Epithelial cell of esophagus (primary cell): ENCODE results near the gene MBTPS1.

Experiments
- DNase-seq: peaks from one replicate; pipeline ENCODE4 v3.0.0; 2010; ENCODE audit warnings: low read depth
- H3K4me3 ChIP-seq: 2 replicates; pipeline ENCODE4 v1.5.1; 2011; ENCODE audit warnings: mild to moderate bottlenecking, low read length, control low read depth
- TF ChIP-seq, protein P1 (sequence below): IDR thresholded peaks from 2 replicates; pipeline ENCODE4 v1.5.1; 2011; ENCODE audit warnings: low read depth, mild to moderate bottlenecking, low read length, control low read depth, inconsistent platforms; ENCODE audit not compliant: insufficient read depth; ENCODE audit errors: missing control alignments

The MBTPS1 gene

DNA sequence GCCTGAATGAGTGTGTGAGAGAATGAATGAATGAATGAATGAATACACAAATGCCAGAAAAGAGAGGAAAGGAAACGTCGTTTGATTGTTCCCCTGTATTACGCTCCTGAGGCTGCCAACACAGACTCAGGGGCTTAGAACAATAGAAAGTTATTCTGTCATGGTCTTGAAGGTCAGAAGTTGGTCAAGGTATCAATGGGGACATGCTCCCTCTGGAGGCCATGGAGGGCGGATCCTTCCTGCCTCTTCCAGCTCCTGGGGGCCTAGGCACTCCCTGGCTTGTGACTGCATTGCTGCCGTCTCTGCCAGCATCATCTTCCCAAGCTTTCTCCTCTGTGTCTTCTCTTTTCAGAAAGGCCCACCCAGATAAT is 72.6 kb downstream of the MBTPS1 start:
- peak; percentile 22 for DNase-seq
- no peak overlapping the region for H3K4me3 ChIP-seq
- TF ChIP-seq, protein P1, sequence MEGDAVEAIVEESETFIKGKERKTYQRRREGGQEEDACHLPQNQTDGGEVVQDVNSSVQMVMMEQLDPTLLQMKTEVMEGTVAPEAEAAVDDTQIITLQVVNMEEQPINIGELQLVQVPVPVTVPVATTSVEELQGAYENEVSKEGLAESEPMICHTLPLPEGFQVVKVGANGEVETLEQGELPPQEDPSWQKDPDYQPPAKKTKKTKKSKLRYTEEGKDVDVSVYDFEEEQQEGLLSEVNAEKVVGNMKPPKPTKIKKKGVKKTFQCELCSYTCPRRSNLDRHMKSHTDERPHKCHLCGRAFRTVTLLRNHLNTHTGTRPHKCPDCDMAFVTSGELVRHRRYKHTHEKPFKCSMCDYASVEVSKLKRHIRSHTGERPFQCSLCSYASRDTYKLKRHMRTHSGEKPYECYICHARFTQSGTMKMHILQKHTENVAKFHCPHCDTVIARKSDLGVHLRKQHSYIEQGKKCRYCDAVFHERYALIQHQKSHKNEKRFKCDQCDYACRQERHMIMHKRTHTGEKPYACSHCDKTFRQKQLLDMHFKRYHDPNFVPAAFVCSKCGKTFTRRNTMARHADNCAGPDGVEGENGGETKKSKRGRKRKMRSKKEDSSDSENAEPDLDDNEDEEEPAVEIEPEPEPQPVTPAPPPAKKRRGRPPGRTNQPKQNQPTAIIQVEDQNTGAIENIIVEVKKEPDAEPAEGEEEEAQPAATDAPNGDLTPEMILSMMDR, result peak; percentile 21

DNA sequence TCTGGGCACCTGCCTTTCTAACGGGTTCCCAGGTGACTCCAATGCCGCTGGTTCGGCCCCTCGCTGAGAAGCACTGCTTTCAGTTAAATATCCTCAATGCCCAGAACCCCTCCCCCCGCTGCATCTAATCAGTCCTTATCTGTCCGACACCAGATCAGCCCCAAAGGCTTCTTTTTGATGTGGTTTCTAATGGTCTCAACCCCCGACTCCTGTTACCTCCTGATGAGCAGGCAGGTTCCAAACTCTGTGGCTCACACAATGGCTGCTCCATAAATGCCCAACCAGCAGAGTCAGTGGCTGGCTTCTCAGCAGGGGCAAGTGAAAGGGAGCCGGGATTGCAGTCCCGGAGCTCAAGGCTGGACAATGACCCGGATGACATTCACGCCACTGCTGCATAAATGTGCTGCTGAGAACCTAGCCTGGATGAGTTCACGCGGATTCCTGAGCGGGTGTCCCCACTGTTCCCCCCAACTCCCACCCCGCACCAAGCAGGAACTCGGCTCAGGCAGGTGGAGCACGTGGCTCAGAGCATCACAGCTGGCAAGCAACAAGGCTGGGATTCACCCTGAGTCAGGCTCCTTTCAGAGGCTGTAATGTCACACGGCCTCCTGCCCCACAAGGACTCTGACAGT is 73.1 kb downstream of the MBTPS1 start:
- DNase-seq, result peak; percentile 14
- no peak overlapping the region for H3K4me3 ChIP-seq
- TF ChIP-seq, protein P1, result no peak

DNA sequence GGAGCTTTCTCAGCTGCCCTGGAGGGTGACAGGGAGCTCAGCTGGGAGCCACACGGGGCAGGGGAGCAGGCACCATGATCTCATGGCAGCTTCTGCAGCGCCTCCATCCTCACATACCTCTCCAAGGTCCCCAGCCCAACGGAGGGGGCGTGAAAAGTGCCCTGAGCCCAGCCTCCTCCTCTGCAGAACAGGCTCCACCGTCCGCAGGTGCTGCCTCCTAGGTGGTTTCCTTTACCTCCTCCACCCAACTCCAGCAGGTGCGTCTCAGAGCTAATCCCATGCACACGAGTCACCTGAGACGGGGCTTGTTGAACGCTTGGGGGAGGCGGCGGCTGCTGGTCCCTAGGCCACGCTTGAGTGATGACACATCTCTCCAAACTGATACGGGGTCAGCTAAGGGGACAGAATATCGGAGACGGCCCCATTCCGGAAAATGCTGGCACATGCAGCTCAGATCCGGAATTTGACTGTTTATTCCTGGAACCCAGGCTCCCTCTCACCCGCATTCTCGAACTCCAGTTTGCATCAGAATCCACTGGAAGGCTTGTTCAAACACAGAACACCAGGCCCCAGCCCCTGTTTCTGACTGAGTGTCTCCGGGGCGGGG is 73.8 kb downstream of the MBTPS1 start:
- TF ChIP-seq, protein P1, result peak; percentile 2
- H3K4me3 ChIP-seq, result no peak overlapping the region
- DNase-seq, result peak; percentile 29

DNA sequence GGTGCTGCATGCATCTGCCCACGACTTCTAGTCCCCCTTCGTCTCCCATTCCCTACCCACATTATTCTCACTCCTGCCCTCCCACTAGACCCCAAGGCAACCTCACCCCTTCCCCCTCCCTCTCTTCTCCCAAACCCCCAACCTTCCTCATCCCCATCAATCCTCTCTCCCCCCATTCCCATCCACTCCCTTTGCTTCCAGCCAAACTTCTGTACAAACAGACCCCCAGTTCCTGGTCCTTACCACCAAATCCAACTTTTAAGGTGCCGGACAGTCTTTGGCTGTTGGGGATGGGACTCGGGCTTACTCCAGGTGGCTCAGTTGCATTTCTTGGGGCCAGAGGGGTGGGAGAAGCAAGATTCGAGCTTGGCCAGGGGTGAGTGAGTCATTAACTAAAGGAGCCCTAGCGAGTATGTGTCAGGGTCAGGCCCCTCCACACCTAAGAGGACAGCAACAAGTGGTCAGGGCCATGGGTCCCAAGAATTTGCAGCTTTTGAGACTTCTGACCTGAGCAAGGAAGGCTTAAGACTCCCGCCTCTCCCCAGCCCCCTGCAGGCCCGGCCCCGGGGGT is 74.3 kb downstream of the MBTPS1 start, which contains the start of gene SLC38A8:
Gene SLC38A8 (minus strand): TSS at position 488 of the 571 bp plus-strand sequence. CDS start 638 bp downstream, outside the sequence.
- no peak within 1 kb of the TSS for H3K4me3 ChIP-seq
- TF ChIP-seq, protein P1, result no peak
- no peak for DNase-seq

DNA sequence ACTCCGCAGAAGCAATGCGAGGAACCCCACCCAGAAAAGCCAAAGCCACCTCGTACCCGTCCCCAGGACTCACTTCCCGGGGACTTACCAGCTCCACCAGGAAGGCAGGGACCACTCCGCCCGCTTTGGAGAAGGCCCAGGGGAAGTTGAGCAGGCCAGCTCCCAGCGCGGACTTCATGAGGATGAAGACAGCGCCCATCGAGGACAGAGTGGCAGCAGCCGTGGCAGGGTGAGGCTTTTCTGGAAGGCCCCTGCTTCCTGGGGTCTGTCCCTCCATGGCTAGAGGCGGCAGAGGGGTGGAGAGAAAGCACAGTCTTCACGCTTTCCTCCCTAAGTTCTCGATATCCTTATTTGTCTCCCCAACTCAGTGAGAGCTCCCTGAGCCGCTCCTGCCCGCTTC is 74.9 kb downstream of the MBTPS1 start:
- DNase-seq, result no peak
- TF ChIP-seq, protein P1, result no peak
- H3K4me3 ChIP-seq, result no peak overlapping the region

DNA sequence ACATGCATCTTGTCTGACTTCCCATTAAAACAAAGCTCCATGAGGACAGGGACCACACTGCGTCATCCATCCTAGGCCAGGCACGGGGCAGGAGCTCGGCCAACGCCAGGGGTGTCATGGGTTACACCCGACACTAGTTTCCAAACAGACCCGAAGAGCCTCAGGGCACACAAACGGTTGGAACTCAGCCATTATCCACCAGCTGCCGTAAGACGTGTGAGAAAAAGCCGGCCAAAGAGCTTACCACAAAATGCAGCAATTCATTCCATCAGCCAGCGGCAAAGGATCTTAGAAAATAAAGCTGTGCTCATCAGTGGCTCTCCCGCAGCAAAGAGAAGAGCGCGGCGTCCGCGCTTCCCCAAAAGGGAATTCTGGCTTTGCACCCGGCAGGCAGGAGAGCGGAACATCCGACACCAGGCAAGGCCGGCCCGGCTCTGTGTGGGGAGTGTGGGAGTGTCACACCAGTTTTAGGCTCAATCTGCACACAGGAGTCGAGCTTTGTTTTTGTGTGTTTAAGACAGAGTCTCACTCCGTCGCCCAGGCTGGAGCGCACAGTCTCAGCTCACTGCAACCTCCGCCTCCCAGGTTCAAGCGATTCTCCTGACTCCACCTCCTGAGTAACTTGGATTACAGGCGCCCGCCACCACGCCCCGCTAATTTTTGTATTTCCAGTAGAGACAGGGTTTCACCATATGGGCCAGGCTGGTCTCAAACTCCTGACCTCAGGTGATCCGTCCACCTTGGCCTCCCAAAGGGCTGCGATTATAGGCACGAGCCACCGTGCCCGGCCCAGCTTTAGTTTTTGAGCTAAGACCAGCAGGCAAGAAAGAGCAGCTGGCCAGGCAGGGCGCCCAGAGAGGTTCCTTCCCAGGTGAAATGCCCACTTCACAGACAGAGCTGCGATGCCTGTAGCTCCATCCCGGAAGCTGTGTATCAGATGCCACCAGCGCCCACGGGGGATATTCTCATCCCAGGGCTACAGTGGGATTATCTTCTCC is 75.6 kb downstream of the MBTPS1 start:
- TF ChIP-seq, protein P1, result no peak
- DNase-seq, result peak; percentile 32
- H3K4me3 ChIP-seq, result no peak overlapping the region
